Femur (tissue), 1 donor: ENCODE data around the gene LPA.
"Not testable (repeated sequence)": the region's sequence is repeated elsewhere in the genome, so short reads cannot be mapped to it uniquely, and the experiment has no call there.

Experiments used
- DNase-seq: peaks from one replicate; pipeline ENCODE4 v3.0.0-alpha.2; 2017

LPA gene

GRCh38 chr6:160664198-160664597 is at the start of gene LPA:
LPA (minus strand) TSS chr6:160664275; CDS start chr6:160664214, 61 bp downstream.
- not testable (repeated sequence) for DNase-seq

- DNase-seq = not testable (repeated sequence)
These were observed 44.9 kb upstream of the LPA start for GRCh38 chr6:160708993-160709392.

- not testable (repeated sequence) for DNase-seq
These were observed 40.6 kb upstream of the LPA start for GRCh38 chr6:160704688-160705087.

GRCh38 chr6:160701918-160702680 is 38.0 kb upstream of the LPA start, which contains the start of gene PLG:
PLG (plus strand) TSS chr6:160702244; CDS start chr6:160702305, 61 bp downstream.
- DNase-seq = not testable (repeated sequence)

- no peak for DNase-seq
These were observed 33.8 kb upstream of the LPA start for GRCh38 chr6:160697826-160698225.

GRCh38 chr6:160696884-160697283 is 32.8 kb upstream of the LPA start:
- DNase-seq = not testable (repeated sequence)

GRCh38 chr6:160695622-160696021 is 31.5 kb upstream of the LPA start:
- not testable (repeated sequence) for DNase-seq

- not testable (repeated sequence) for DNase-seq
These were observed 30.9 kb upstream of the LPA start for GRCh38 chr6:160695025-160695424.

- DNase-seq = no peak
These were observed 28.4 kb upstream of the LPA start for GRCh38 chr6:160692369-160692959.

GRCh38 chr6:160691617-160692016 is 27.5 kb upstream of the LPA start:
- DNase-seq = no peak

GRCh38 chr6:160690458-160690857 is 26.4 kb upstream of the LPA start:
- no peak for DNase-seq

GRCh38 chr6:160685762-160686450 is 21.8 kb upstream of the LPA start:
- DNase-seq = no peak

- DNase-seq = not testable (repeated sequence)
These were observed 21.2 kb upstream of the LPA start for GRCh38 chr6:160685101-160685761.

- no peak for DNase-seq
These were observed 15.3 kb upstream of the LPA start for GRCh38 chr6:160679402-160679769.

GRCh38 chr6:160678744-160679401 is 14.8 kb upstream of the LPA start:
- DNase-seq = no peak

- DNase-seq = no peak
These were observed 14.2 kb upstream of the LPA start for GRCh38 chr6:160678230-160678629.

GRCh38 chr6:160676418-160676817 is 12.3 kb upstream of the LPA start:
- not testable (repeated sequence) for DNase-seq

- DNase-seq = no peak
These were observed 4.5 kb upstream of the LPA start for GRCh38 chr6:160668589-160668988.

- no peak for DNase-seq
These were observed 3.8 kb upstream of the LPA start for GRCh38 chr6:160667639-160668481.

- DNase-seq = no peak
These were observed 1.2 kb downstream of the LPA start for GRCh38 chr6:160662842-160663241.

GRCh38 chr6:160662429-160662828 is 1.6 kb downstream of the LPA start:
- DNase-seq = no peak

GRCh38 chr6:160661216-160661615 is 2.9 kb downstream of the LPA start:
- DNase-seq = no peak
